HepG2 (cell line): Measurements from ENCODE around the gene SATB2. TPM values are rescaled to one million over a fixed set of nuclear protein-coding genes. Genes with fewer than 3 reads are reported as not detected.
A peak's percentile ranks its signal among the peaks of the same experiment; 100 is the strongest.

Experiments used
- HNF4A ChIP-seq: sonication (generic); formaldehyde crosslinking; IDR thresholded peaks from 2 replicates; pipeline ENCODE4 v1.4.0; 2020; ENCODE audit warnings: missing genetic modification reagents
- HNRNPL ChIP-seq: fragments of 200-400 bp; formaldehyde crosslinking; IDR thresholded peaks from 2 replicates; pipeline ENCODE4 v1.6.1; 2017; ENCODE audit warnings: mild to moderate bottlenecking, low read depth, low read length
- KMT2B ChIP-seq: IDR thresholded peaks from 2 replicates; pipeline ENCODE4 v1.6.1; 2016; ENCODE audit warnings: missing genetic modification reagents, missing compliant biosample characterization
- MYC ChIP-seq: sonication (generic); formaldehyde crosslinking; IDR thresholded peaks from 2 replicates; pipeline ENCODE4 v1.9.0; 2021; ENCODE audit warnings: missing genetic modification reagents, borderline replicate concordance
- PLRG1 ChIP-seq: fragments of 450-650 bp; conservative IDR thresholded peaks from 2 replicates; pipeline ENCODE4 v1.6.1; 2016
- RBM22 ChIP-seq: fragments of 200-400 bp; formaldehyde crosslinking; optimal IDR thresholded peaks from 2 replicates; pipeline ENCODE3; 2017; ENCODE audit warnings: mild to moderate bottlenecking, low read length, moderate library complexity
- RFXANK ChIP-seq: IDR thresholded peaks from 2 replicates; pipeline ENCODE4 v1.6.1; 2016
- SALL1 ChIP-seq: sonication (generic); formaldehyde crosslinking; IDR thresholded peaks from 2 replicates; pipeline ENCODE4 v1.8.0; 2022; ENCODE audit warnings: mild to moderate bottlenecking, missing genetic modification reagents
- SIX4 ChIP-seq: sonication (generic); formaldehyde crosslinking; IDR thresholded peaks from 2 replicates; pipeline ENCODE4 v1.4.0; 2020; ENCODE audit warnings: missing genetic modification reagents
- SOX13 ChIP-seq, 3 experiments: fragments of 450-650 bp in 1 of 3; sonication (generic) in 1 of 3; formaldehyde crosslinking in 1 of 3; IDR thresholded peaks in 2 of 3; conservative IDR thresholded peaks in 1 of 3; 2 replicates each; pipeline versions ENCODE4 v1.5.0 to v1.6.1; 2016 to 2020; ENCODE audit warnings: antibody characterized with exemption in 1 of 3, mild to moderate bottlenecking in 1 of 3, missing compliant biosample characterization in 1 of 3, missing genetic modification reagents in 1 of 3, moderate library complexity in 1 of 3
- TBX2 ChIP-seq: sonication (generic); formaldehyde crosslinking; IDR thresholded peaks from 2 replicates; pipeline ENCODE4 v1.5.0; 2020; ENCODE audit warnings: missing genetic modification reagents, mild to moderate bottlenecking, borderline replicate concordance
- TEAD3 ChIP-seq: optimal IDR thresholded peaks from 2 replicates; pipeline ENCODE3; 2016; ENCODE audit warnings: borderline replicate concordance
- ZBTB7B ChIP-seq: sonication (generic); formaldehyde crosslinking; IDR thresholded peaks from 2 replicates; pipeline ENCODE4 v1.4.0; 2020; ENCODE audit warnings: missing genetic modification reagents
- ZMAT5 ChIP-seq: sonication (generic); formaldehyde crosslinking; IDR thresholded peaks from 2 replicates; pipeline ENCODE4 v1.5.0; 2020; ENCODE audit warnings: mild to moderate bottlenecking, low read depth, missing genetic modification reagents, borderline replicate concordance
- ZNF343 ChIP-seq: sonication (generic); formaldehyde crosslinking; IDR thresholded peaks from 2 replicates; pipeline ENCODE4 v1.4.0; 2020; ENCODE audit warnings: mild to moderate bottlenecking, missing genetic modification reagents
- ZNF552 ChIP-seq: sonication (generic); formaldehyde crosslinking; IDR thresholded peaks from 2 replicates; pipeline ENCODE4 v1.9.0; 2022; ENCODE audit warnings: missing genetic modification reagents, mild to moderate bottlenecking, borderline replicate concordance
- ZNF747 ChIP-seq: sonication (generic); formaldehyde crosslinking; IDR thresholded peaks from 2 replicates; pipeline ENCODE4 v1.8.1; 2023; ENCODE audit warnings: missing genetic modification reagents, mild to moderate bottlenecking, borderline replicate concordance
- ZSCAN20 ChIP-seq: sonication (generic); formaldehyde crosslinking; IDR thresholded peaks from 2 replicates; pipeline ENCODE4 v1.4.0; 2020; ENCODE audit warnings: missing genetic modification reagents, mild to moderate bottlenecking, borderline replicate concordance
- polyA plus RNA-seq, 8 experiments: library from polyadenylated mRNA; depleted of rRNA in 3 of 8; stranded (reverse) in 7 of 8; unstranded in 1 of 8; fragments of >200 nt; fragmentation: Illumina TruSeq in 4 of 8; extraction: Trizol in 4 of 8; gene quantifications; 2 replicates each; pipeline versions ENCODE4 v1.2.1 to v1.2.3, GENCODE V29; 2011 to 2016; ENCODE audit warnings: low read depth in 4 of 8, missing spikeins in 1 of 8, mixed read lengths in 1 of 8; ENCODE audit not compliant: insufficient read depth in 1 of 8
- total RNA-seq, 5 experiments: library from RNA; depleted of rRNA; stranded (reverse); fragments of >200 nt; fragmentation: Illumina TruSeq; extraction: Trizol; gene quantifications; 2 replicates each; pipeline ENCODE4 v1.2.3, GENCODE V29; 2016; ENCODE audit warnings: low read depth in 1 of 5
- TF ChIP-seq, protein P1 (sequence below): sonication (generic); formaldehyde crosslinking; IDR thresholded peaks from one replicate; pipeline ENCODE4 v1.5.1; 2020; ENCODE audit warnings: mild to moderate bottlenecking, missing genetic modification reagents; ENCODE audit errors: not compliant biosample characterization
- TF ChIP-seq, protein P2 (sequence below): sonication (generic); formaldehyde crosslinking; IDR thresholded peaks from 2 replicates; pipeline ENCODE4 v1.4.0; 2020; ENCODE audit warnings: mild to moderate bottlenecking, low read depth, missing genetic modification reagents

The SATB2 gene
- total and polyA plus RNA-seq, 2 of the 13 experiments (the other 11 are each of a cell fraction or from before 2014, with no cell fraction given) = 2.5 to 5.5 TPM

GRCh38 chr2:199456383-199457146 is 1.2 kb downstream of the SATB2 start (continued):
- TF ChIP-seq, protein P1, sequence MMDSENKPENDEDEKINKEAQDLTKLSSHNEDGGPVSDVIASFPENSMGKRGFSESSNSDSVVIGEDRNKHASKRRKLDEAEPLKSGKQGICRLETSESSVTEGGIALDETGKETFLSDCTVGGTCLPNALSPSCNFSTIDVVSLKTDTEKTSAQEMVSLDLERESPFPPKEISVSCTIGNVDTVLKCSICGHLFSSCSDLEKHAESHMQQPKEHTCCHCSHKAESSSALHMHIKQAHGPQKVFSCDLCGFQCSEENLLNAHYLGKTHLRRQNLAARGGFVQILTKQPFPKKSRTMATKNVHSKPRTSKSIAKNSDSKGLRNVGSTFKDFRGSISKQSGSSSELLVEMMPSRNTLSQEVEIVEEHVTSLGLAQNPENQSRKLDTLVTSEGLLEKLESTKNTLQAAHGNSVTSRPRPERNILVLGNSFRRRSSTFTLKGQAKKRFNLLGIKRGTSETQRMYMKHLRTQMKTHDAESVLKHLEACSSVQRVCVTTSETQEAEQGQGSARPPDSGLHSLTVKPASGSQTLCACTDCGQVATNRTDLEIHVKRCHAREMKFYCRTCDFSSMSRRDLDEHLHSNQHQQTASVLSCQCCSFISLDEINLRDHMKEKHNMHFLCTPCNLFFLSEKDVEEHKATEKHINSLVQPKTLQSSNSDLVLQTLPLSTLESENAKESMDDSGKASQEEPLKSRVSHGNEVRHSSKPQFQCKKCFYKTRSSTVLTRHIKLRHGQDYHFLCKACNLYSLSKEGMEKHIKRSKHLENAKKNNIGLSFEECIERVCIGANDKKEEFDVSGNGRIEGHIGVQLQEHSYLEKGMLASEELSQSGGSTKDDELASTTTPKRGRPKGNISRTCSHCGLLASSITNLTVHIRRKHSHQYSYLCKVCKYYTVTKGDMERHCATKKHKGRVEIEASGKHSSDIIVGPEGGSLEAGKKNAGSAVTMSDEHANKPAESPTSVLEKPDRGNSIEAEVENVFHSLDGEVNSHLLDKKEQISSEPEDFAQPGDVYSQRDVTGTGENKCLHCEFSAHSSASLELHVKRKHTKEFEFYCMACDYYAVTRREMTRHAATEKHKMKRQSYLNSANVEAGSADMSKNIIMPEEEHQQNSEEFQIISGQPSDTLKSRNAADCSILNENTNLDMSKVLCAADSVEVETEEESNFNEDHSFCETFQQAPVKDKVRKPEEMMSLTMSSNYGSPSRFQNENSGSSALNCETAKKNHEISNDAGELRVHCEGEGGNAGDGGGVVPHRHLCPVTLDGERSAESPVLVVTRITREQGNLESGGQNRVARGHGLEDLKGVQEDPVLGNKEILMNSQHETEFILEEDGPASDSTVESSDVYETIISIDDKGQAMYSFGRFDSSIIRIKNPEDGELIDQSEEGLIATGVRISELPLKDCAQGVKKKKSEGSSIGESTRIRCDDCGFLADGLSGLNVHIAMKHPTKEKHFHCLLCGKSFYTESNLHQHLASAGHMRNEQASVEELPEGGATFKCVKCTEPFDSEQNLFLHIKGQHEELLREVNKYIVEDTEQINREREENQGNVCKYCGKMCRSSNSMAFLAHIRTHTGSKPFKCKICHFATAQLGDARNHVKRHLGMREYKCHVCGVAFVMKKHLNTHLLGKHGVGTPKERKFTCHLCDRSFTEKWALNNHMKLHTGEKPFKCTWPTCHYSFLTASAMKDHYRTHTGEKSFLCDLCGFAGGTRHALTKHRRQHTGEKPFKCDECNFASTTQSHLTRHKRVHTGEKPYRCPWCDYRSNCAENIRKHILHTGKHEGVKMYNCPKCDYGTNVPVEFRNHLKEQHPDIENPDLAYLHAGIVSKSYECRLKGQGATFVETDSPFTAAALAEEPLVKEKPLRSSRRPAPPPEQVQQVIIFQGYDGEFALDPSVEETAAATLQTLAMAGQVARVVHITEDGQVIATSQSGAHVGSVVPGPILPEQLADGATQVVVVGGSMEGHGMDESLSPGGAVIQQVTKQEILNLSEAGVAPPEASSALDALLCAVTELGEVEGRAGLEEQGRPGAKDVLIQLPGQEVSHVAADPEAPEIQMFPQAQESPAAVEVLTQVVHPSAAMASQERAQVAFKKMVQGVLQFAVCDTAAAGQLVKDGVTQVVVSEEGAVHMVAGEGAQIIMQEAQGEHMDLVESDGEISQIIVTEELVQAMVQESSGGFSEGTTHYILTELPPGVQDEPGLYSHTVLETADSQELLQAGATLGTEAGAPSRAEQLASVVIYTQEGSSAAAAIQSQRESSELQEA (CRISPR knock-in tag) = no peak
- TF ChIP-seq ZSCAN20 (CRISPR knock-in tag) = no peak
- TF ChIP-seq TEAD3 = no peak
- no peak for TF ChIP-seq SALL1 (CRISPR knock-in tag)
- TF ChIP-seq MYC (CRISPR knock-in tag) = no peak
- TF ChIP-seq PLRG1 = no peak
- no peak for TF ChIP-seq ZMAT5 (CRISPR knock-in tag)
- TF ChIP-seq HNF4A (CRISPR knock-in tag) = no peak
- TF ChIP-seq, protein P2, sequence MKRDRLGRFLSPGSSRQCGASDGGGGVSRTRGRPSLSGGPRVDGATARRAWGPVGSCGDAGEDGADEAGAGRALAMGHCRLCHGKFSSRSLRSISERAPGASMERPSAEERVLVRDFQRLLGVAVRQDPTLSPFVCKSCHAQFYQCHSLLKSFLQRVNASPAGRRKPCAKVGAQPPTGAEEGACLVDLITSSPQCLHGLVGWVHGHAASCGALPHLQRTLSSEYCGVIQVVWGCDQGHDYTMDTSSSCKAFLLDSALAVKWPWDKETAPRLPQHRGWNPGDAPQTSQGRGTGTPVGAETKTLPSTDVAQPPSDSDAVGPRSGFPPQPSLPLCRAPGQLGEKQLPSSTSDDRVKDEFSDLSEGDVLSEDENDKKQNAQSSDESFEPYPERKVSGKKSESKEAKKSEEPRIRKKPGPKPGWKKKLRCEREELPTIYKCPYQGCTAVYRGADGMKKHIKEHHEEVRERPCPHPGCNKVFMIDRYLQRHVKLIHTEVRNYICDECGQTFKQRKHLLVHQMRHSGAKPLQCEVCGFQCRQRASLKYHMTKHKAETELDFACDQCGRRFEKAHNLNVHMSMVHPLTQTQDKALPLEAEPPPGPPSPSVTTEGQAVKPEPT (CRISPR knock-in tag) = no peak
- no peak for TF ChIP-seq TBX2
- no peak for TF ChIP-seq SIX4 (CRISPR knock-in tag)
- no peak for TF ChIP-seq HNRNPL
- no peak for TF ChIP-seq SOX13 (IDR thresholded peaks at IDR 0.05)
- no peak for TF ChIP-seq SOX13 (CRISPR knock-in tag; conservative IDR thresholded peaks at IDR 0.05 in 1 of 2, IDR thresholded peaks at IDR 0.05 in 1 of 2)
- TF ChIP-seq ZNF552 (CRISPR knock-in tag) = no peak
- TF ChIP-seq ZNF747 = no peak
- TF ChIP-seq KMT2B (CRISPR knock-in tag) = no peak
- no peak for TF ChIP-seq RFXANK (CRISPR knock-in tag)
- TF ChIP-seq ZBTB7B (CRISPR knock-in tag) = no peak
- 0 out of 2 replicates have a peak, but pooled peaks have one; percentile 55 for TF ChIP-seq ZNF343 (CRISPR knock-in tag)
- peak; percentile 49 for TF ChIP-seq RBM22
